Fibroblast of villous mesenchyme (primary cell): ENCODE results near the gene CCDC12. TPM values are rescaled to one million over a fixed set of nuclear protein-coding genes. Genes with fewer than 3 reads are reported as not detected.

ENCODE experiments used
- DNase-seq: peaks from one replicate; pipeline ENCODE4 v3.0.0-alpha.2; 2010; ENCODE audit warnings: low read depth
- H3K4me3 ChIP-seq: 2 replicates; pipeline ENCODE4 v1.5.1; 2011; ENCODE audit warnings: low read depth, mild to moderate bottlenecking, low read length
- CTCF ChIP-seq: IDR thresholded peaks from 2 replicates; pipeline ENCODE4 v1.5.1; 2012; ENCODE audit warnings: low read depth, mild to moderate bottlenecking, low read length; ENCODE audit not compliant: insufficient read depth
- total RNA-seq: library from RNA; depleted of rRNA; stranded (reverse); fragments of >200 nt; gene quantifications from 2 replicates; pipeline ENCODE4 v1.2.3, GENCODE V29; 2012

Gene CCDC12
- total RNA-seq, 1 donor: 18.6 TPM

GRCh38 chr3:47003461-47004368 is 27.2 kb upstream of the CCDC12 start:
- no peak for DNase-seq
- TF ChIP-seq CTCF: no peak
- H3K4me3 ChIP-seq: no peak overlapping the region

GRCh38 chr3:47003056-47003410 is 26.5 kb upstream of the CCDC12 start:
- DNase-seq: no peak
- H3K4me3 ChIP-seq: no peak overlapping the region
- no peak for TF ChIP-seq CTCF

- no peak for DNase-seq
- no peak for TF ChIP-seq CTCF
These were observed 25.9 kb upstream of the CCDC12 start for GRCh38 chr3:47002171-47003055.

GRCh38 chr3:47001731-47002170 is 25.2 kb upstream of the CCDC12 start:
- DNase-seq: no peak
- no peak overlapping the region for H3K4me3 ChIP-seq
- no peak for TF ChIP-seq CTCF

More at GRCh38 chr3:47002171-47003055, 25.9 kb upstream of the CCDC12 start:
- no peak overlapping the region for H3K4me3 ChIP-seq

GRCh38 chr3:47000922-47001730 is 24.6 kb upstream of the CCDC12 start:
- TF ChIP-seq CTCF: no peak
- DNase-seq: no peak

GRCh38 chr3:47000198-47000815 is 23.8 kb upstream of the CCDC12 start:
- peak; percentile 16 for DNase-seq
- no peak for TF ChIP-seq CTCF
- no peak overlapping the region for H3K4me3 ChIP-seq

More at GRCh38 chr3:47000922-47001730, 24.6 kb upstream of the CCDC12 start:
- H3K4me3 ChIP-seq: no peak overlapping the region
